HG03558 (cell line): ENCODE measurements around the gene GORAB.

ENCODE experiments used
- ATAC-seq: cut with Tn5 transposase; IDR thresholded peaks from one replicate; pipeline ENCODE4 v1.9.1; 2021; ENCODE audit warnings: moderate number of reproducible peaks; ENCODE audit not compliant: unreplicated experiment; ENCODE audit errors: extremely low read depth

The GORAB gene

DNA sequence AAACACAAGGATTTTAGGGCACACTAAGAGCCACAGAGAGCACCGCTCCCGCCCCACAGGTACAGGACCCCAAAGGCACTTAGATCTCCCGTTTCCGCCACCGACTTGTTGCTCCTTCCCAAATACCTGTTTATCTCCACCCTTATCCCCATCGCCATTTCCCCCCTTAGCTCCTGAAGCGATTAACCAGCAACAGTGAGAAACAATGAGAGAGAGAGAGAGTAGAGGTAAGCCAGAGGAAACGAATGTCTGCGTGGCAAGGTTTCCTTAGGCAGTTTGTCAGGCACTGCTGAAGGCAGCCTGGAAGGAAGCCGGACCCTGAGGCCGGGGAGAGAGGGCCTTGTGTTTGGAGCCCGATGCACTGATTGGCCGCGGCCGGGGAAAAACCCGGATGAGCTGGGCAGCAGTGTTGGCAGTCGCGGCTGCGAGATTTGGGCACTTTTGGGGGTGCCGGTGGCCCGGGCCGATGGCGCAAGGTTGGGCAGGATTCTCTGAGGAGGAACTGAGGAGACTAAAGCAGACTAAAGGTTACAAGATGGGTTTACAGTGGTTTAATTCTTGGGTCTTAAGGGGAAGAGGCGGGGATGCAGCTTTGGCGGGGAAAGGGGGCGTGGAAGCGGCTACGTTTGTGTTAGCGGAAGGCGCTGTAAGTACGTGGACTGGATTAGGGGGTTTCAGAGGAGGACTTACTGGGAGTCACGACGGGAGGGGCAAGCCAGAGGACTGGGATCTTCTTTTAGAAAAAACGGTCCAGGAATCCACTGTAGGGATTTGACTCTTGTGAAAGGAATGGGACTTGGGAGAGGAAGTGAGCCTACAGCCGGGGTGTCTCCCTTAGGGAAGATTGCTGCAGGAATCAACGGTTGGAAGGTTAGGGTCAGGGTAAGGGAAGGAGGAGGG lies at the start of gene GORAB:
Gene GORAB, plus strand, starts transcription at position 409 of the 900 bp plus-strand sequence. Its CDS starts 58 bp downstream, at position 467.
- peak; percentile 94 for ATAC-seq

DNA sequence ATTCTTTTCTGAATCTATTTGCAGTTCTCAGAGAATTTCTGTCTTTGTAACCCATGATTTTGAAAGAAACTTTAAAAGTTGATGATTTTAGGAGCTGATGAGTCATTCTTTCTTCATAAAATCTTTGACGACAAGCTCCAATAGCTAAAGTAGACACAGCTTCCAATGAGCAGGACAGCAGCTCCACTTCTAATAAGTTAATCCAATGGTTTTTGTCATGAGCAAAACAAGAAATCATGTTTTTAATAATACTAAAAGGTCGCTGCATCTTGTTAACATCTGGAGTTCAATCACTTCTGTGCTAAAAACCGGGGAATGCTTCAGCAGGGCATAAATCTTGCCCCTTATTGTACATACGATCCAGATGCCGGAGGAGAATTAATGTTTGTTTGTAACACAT lies 48.9 kb upstream of the GORAB start:
- no peak for ATAC-seq

DNA sequence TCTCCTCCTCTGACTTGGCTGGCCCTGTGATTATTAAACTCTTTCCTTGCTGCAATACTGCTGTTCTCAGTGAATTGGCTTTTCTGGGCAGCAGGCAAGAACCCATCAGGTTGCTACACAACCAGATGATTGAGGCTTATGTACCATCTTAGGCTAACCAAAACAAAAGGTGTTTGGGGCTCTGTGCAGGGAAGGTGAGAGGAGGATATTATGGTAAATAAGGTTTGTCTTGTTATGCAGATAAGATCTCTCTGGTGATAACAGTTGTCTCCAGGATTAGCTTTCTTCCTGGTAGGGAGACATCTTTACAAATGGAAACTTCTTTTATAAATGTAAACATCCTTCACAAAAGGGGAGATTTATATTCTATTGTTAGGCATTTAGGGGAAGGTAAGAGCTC lies 44.5 kb upstream of the GORAB start:
- no peak for ATAC-seq

DNA sequence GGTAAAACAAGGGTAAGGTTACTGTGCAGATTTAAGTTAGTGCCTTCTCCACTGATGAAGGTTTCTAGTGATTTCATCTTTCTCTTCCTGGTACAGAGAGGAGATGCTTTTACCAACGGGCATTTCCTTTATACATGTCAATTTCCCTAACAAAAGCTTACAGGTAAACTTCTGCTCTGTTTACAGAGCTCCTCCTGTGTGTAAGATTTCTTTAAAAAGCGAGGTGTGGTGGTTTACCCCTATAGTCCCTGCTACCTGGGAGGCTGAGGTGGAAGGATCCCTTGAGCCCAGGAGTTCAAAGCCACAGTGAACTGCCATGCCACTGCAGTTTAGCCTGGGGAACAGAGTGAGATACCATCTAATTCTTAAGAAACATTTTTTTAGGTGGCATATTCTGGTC lies 40.7 kb upstream of the GORAB start:
- no peak for ATAC-seq

DNA sequence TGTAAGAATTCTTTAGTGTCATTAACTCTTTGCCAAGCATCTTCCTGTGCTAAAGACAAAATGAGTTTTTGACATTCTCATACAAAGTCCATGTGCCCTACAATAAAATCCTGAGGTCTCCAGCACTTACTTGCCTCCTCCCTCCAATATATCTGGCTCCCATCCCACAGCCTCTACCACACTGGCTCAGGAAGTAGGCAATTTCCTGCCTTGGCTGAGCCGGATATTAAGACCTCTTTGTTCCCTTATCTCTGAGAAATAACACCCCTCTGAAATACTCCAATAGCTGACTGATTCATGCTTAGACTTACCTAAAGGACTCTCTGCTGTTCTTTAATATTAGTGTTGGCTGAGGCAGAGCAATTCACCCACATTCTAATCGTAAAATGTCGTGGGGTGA lies 37.6 kb upstream of the GORAB start:
- ATAC-seq, result no peak

GRCh38 chr1:170495006-170495405 lies 37.0 kb upstream of the GORAB start:
- ATAC-seq, result no peak

DNA sequence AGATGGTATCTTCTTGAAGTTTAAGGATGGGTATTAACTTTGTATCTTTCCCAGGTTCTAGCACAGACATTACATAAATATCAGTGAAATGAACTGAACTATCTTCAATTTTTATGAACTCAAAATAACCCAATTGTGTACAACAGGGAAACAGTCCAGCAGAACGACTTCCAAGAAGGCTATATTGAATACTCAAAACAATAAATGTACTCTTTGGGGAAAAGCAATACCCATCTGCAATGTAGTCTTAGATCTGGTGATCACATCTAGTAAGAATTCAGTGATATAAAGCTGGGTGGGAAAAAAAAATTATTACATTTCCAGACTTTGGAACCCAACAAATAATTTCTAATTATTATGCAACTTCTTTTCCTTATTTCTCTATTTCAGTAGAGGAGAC lies 33.1 kb upstream of the GORAB start:
- ATAC-seq, result no peak

DNA sequence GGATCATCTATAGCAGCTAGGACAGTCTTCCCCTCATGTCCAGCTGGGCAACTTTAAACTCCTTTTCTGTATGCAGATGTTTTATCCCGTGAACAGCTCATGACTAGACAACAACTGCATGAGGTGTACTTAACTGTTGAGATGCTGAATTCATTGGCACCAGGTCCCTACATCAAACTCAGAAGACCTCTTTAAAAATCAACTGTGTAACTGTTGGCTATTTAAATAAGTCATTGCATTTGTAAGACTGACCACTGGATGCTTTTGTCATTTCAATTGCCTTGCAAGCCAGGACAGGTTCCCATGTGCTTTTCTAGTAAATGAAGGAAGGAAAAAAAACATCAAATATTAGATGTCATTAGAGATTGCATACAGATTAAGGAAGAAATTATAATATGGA lies 28.3 kb upstream of the GORAB start:
- no peak for ATAC-seq

DNA sequence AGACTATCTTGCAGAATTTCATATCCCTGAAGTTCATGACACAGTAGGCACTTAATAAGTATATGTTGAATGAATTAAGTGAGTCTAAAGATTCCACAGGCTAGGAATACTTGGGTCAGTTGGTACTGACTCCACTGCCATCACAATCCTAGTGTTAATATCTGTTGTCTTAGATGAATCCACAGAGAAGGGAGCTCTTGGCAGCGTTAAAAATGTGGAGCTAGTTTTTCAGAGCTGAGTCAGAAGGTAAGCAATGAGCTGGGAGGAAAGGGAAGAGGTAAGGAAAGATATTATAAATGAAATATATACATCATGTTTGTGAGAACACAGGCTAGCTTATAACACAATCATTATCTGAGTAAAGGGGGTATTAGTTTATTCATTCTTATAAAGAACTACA lies 21.8 kb upstream of the GORAB start:
- no peak for ATAC-seq

- ATAC-seq, result no peak
These were observed 20.9 kb upstream of the GORAB start for GRCh38 chr1:170511038-170511437.

DNA sequence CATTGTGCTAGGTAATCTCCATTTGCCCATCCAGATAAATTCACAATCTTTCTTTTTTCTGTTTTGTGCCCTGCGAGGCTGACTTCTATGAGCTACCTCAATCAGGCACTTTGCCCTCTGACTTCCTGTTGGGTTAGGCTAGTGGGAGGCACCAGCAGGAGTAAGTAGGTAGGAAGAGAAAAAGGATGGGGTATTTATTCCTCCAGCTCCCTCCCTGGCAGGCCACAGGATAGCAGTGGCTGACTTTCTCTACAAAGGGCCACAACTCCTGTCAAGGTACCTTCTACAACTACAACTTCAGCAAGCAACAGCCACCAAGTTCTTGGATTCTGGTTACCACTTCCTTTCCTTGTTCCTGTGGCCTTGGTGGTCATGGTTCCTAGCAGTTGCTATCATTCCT lies 18.8 kb upstream of the GORAB start:
- ATAC-seq, result no peak

DNA sequence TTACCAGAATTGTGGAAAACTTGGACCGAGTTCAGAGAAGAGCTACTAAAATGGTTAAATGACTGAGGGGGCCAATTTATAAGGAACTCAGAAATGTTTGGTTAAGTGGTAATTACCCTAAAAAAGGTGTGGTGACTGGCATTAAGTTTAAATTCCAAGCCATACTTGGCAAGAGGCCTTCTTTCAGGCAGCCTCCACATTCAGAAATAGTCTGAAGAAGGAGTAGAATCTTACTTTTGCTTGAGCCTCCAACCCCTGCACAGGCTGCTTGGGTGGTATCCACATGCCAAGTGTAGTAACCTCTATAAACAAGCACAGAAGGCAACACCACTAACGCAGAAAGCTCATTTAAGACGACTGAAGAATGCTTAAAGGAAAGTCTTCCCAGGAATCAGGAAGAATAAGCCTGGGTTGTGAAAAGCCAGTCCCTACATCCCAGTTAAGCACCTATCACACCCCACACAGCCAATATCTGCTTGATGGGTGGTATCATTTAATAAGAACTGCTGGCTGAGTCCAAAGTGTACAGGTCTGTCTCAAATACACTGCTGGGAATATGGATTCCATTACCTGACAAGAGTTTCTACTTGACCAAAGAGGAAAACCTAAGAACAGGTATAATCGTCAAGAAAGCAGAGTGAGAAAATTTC lies 13.7 kb upstream of the GORAB start:
- no peak for ATAC-seq

- ATAC-seq, result no peak
These were observed 13.0 kb upstream of the GORAB start for GRCh38 chr1:170518965-170519364.

GRCh38 chr1:170520601-170521000 lies 11.4 kb upstream of the GORAB start:
- ATAC-seq, result no peak

- no peak for ATAC-seq
These were observed 10.1 kb upstream of the GORAB start for GRCh38 chr1:170521818-170522217.

GRCh38 chr1:170530972-170531757 lies 801 bp upstream of the GORAB start:
- ATAC-seq, result no peak

GRCh38 chr1:170533298-170533697 lies 1.3 kb downstream of the GORAB start:
- no peak for ATAC-seq

DNA sequence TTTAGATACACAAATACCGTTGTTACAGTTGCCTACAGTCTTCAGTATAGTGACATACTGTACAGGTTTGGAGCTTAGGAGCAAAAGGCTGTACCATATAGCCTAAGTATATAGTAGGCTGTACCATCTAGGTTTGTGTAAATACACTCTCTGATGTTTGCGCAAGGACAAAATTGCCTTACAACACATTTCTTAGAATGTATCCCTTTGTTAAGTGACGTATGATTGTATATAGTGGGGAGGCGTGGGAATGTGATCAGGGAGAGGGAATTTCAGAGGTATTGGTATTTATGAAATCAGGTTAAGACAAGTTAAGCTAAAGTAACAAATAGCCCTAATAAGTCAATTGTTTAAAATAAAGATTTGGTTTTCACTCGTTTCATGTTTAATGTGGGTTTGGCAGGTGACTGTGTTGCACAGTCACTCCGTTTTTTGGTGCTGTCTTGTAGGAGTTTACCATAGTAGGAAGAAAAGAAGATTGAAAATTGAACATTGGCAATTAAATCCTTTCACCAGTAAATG lies 2.7 kb downstream of the GORAB start:
- ATAC-seq, result no peak

- ATAC-seq, result no peak
These were observed 3.5 kb downstream of the GORAB start for GRCh38 chr1:170535418-170535817.

DNA sequence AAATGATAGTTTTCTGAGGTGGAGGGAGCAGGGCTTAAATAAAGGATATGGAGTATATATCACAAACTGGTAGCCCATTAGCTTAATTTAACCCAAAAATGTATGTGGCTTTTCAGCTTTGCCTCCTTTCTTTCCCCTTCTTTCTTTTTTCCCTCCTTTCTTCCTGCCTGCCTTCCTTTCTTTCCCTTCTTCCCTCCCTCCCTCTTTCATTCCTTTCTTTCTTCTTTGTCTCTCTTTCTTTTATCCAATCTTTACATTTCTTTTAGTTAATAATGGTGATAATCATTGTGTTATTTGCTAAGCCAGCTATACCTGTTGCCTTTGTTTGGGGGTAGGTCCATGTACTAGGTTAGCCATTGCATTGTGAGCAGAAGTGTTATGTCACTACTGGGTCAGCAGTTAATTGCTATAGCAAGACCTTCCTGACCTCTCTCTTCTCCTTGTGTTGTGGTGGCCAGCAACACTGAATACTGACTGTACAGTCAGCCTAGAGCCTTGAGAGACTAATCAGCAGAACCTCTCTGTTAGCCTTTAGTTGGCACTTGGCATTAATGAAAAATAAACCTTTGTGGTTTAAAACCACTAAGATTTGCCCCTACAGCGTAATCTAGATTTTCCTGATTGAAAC lies 5.1 kb downstream of the GORAB start:
- no peak for ATAC-seq
